ENCODE results near the gene MCEMP1.

MCEMP1 gene, protein sequence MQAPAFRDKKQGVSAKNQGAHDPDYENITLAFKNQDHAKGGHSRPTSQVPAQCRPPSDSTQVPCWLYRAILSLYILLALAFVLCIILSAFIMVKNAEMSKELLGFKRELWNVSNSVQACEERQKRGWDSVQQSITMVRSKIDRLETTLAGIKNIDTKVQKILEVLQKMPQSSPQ

GRCh38 chr19:7676854-7677253, at the start of gene MCEMP1:
MCEMP1 (plus strand) TSS chr19:7677090; CDS start chr19:7677121, 31 bp downstream.
- DNase-seq: no peak

GRCh38 chr19:7627166-7627565, 49.7 kb upstream of the MCEMP1 start:
- no peak for DNase-seq

GRCh38 chr19:7628589-7629311, 48.1 kb upstream of the MCEMP1 start:
- DNase-seq: no peak

DNA sequence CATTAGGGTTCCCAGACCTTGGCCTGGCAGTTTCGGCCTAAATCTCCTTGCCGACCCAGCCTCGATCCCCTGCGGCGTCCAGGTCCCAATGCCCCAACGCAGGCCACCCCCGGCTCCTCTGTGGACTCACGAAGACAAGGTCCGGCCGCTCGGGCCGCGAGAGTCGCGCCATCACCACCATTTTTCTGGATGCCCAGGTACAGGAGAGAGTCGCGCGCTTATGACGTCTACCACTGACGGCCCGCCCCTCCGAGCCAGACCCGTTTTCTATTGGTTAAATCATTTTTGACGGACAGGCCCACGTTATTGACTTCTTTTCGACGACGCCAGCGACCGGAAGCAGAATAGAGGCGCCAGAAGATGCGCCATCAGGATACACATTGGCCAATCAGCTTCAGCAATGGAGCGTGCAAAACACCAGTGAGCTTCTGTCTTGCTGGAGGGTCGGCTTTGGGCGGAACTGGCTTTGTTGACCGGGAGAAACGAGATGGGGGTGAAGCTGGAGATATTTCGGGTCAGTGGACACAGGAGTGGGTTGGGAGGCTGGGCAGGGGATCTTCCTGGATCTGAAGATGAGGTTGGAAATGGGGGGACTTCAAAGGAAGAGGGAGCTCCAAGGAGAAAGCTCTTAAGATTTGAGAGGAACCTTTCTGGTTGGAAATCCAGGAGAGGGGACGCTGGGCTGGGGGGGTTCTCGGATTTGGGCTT, 47.4 kb upstream of the MCEMP1 start, which contains the start of the genes PET100 and XAB2:
Gene PET100, plus strand, starts transcription at position 447 of the 708 bp plus-strand sequence. Its CDS starts 41 bp downstream, at position 488.
Gene XAB2, minus strand, starts transcription at position 199 of the 708 bp plus-strand sequence. Its CDS starts 18 bp downstream, at position 181.
- DNase-seq: peak; percentile 99

DNA sequence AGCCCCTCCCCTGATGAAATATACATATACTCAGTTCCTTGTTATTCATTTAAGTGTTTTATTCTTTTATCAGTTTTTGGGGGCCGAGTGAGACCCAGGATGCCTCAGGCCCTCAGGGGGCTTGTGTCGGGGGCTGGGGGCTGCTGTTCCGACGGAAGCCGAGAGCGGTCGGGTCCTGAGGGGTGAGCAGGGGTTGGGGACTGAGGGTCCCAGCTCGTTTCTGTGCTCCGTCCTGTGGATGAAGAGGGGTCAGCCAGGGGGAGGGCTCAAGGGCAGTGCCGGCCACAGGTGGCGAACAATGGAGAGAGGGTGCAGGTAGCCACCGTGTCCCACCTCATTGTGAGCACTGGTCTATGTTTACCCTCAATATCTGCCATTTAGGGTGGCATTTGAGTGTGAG, 45.3 kb upstream of the MCEMP1 start:
- DNase-seq: no peak

- no peak for DNase-seq
Observed at GRCh38 chr19:7632340-7633203, 44.3 kb upstream of the MCEMP1 start.

DNA sequence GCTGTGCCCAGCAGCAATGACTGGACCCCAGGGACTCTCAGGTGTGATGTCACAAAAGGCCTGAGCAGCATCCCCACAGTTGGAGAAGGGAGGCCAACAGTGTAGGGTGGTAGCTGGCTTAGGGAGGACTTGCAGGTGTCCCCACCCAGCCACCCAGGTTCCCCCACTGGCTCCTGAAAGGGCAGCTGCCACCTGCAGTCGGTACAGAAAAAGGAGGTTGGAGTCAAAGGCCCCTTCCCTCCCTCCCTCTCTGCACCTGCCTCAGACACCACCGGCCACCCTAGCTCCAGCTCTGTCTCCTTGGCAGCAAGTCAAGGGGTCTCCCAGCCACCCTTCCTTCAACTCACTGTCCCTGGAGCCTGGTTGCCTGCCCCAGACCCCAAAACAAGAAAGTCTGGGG, 43.2 kb upstream of the MCEMP1 start, which contains the start of gene PCP2:
Gene PCP2, minus strand, starts transcription at position 22 of the 400 bp plus-strand sequence. CDS start 262 bp downstream, outside the sequence.
- no peak for DNase-seq

DNA sequence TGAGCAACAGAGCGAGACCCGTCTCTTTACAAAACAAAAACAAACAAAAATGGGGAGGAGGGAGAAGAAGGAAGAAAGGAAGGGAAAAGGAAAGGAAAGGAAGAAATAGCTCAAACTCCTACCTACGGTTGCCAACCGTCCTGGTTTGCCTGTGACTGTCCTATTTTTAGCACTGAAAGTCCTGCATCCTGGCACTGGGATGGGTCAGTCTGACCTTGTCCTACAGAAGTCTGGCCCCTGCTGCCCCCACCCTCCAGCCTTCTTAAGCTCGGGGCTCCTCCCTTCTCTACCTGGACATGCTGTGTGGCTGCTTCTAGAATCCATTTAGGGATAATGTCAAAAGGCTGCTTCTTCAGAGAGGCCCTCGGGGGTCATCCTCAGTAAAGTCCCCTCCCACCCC, 41.2 kb upstream of the MCEMP1 start:
- DNase-seq: no peak

DNA sequence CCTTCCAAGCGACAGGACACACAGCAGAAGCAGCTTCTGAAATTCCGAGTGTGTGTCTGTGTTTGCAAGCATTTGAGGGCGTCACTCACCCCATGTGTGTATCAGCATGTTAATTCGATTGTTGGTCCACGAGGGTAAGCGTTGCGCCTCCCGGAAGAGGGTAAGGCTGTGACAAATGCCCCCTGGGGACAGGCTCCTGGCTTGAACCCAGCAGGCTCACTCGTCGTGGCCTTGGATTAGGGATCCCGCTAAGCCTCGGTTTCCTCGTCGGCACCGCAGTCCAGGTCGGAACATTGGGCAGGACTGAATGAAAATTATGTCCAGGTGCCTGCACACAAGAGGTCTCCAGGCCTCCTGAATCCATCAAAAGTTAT, 40.6 kb upstream of the MCEMP1 start:
- no peak for DNase-seq

- DNase-seq: peak; percentile 91
Observed at GRCh38 chr19:7636691-7637373, 40.1 kb upstream of the MCEMP1 start, which contains the start of gene STXBP2. STXBP2 (plus strand) TSS chr19:7637110; CDS start chr19:7637150, 40 bp downstream.

- no peak for DNase-seq
Observed at GRCh38 chr19:7637374-7638256, 39.3 kb upstream of the MCEMP1 start.

DNA sequence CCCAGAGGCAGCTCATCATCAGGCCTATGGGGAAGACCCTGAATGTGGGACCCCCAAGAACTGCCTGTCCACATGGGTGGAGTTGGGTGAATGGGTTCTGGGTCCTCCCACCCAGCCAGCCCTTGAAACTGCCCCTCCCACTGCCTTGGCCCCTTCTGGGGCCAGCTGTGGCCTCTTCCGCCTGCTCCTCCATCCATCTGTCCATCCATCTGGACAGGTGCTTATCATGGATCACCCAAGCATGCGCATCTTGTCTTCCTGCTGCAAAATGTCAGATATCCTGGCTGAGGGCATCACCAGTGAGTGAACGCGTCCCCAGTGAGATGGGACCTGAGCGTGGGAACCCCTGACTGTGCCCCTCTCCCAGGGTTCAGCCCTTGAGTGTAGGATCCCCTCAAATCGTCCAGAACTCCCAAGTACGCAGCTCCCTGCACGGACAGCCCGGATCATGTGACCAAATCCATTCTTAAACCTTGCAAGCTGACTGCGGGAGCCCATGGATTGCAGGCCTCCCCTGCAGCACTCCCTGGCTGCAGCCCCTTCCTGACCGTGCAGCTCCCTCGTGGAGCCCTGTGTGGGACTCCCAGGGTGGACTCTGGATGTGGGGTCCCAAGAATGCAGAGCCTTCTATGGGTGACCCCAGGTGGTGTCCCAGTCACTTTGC, 38.0 kb upstream of the MCEMP1 start:
- DNase-seq: no peak

DNA sequence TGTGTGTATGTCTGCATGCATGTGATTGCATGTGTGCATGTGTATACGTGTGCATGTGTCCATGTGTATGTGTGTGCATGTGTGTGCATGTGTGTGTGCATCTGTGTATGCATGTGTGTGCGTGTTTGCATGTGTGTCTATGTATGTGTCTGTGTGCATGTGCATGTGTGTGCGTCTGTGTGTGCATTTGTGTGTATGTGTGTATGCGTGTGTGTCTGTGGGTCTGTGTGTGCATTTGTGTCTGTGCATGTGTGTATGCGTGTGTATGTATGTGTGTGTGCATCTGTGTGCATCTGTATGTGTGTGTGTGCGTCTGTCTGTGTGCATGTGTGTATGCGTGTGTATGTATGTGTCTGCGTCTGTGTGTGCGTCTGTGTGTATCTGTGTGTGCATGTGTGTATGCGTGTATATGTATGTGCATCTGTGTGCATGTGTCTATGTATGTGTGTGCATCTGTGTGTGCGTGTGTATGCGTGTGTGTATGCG, 37.0 kb upstream of the MCEMP1 start:
- DNase-seq: no peak

- no peak for DNase-seq
Observed at GRCh38 chr19:7640803-7641202, 36.1 kb upstream of the MCEMP1 start.

GRCh38 chr19:7641290-7642276, 35.3 kb upstream of the MCEMP1 start:
- no peak for DNase-seq

GRCh38 chr19:7642295-7643030, 34.4 kb upstream of the MCEMP1 start:
- no peak for DNase-seq

DNA sequence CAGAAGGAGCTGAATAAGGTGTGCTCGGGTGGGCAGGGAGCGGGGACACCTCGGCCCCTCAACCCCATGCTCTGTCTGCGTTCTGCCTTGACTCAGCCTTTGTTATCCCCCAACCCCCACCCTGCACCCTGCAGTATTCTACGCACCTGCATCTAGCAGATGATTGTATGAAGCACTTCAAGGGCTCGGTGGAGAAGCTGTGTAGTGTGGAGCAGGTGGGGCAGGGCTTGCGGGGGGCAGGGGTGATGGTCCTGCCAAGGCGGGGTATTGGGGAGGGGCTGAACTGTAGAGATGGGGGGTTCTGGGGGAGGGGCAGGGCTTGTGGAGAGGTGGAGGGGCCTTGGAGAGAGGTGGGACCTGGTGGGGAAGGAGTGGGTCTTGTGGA, 33.9 kb upstream of the MCEMP1 start:
- no peak for DNase-seq

Data from islet precursor cell (in vitro differentiated cells).